NT2/D1 (cell line): ENCODE measurements around the gene FAM9A.

Experiments used
- SUZ12 ChIP-seq: IDR thresholded peaks from 2 replicates; pipeline ENCODE4 v1.6.1; 2011; ENCODE audit not compliant: insufficient read length, insufficient read depth; ENCODE audit errors: extremely low read depth
- YY1 ChIP-seq: IDR thresholded peaks from 2 replicates; pipeline ENCODE4 v1.6.1; 2011; ENCODE audit not compliant: insufficient read length, insufficient read depth
- ZNF274 ChIP-seq: IDR thresholded peaks from 2 replicates; pipeline ENCODE4 v1.6.1; 2011; ENCODE audit warnings: mild to moderate bottlenecking, low read depth, low read length

DNA sequence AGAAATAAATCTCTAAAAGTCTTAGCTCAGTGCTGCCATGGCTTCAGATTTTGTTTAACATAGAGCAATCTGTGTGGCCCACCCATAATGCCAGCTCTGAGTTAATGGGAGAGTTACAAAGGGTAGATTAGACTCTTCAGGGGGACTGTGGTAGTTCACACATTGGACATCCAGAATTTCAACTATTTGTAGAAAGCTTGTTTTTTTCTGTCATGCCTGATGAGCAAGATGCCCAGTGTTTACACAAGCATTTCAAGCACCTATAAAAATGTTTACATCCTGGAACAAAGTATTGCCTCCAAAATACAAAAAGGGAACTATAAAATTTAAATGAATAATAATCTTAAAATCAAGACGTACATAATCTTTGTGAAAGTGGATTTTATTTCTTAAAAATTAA, 43.0 kb upstream of the FAM9A start:
- no peak for TF ChIP-seq ZNF274
- TF ChIP-seq SUZ12 = no peak
- TF ChIP-seq YY1 = no peak
